Nephron (organoid): ENCODE data around the gene LAMA3.

Source experiments
- H3K27ac Mint-ChIP-seq, 3 experiments: 2 replicates each; pipeline ENCODE4 v1.8.0; 2020; ENCODE audit warnings: mixed read lengths in 3 of 3, mild to moderate bottlenecking in 2 of 3, moderate library complexity in 1 of 3
- H3K27me3 Mint-ChIP-seq: 2 replicates; pipeline ENCODE4 v1.8.0; 2021; ENCODE audit warnings: low read depth, mild to moderate bottlenecking, moderate library complexity, mixed read lengths
- H3K36me3 Mint-ChIP-seq: 2 replicates; pipeline ENCODE4 v1.8.0; 2020; ENCODE audit warnings: low read depth, mixed read lengths
- H3K4me1 Mint-ChIP-seq: 2 replicates; pipeline ENCODE4 v1.8.0; 2020; ENCODE audit warnings: mixed read lengths
- H3K4me3 Mint-ChIP-seq, 3 experiments: 2 replicates each; pipeline ENCODE4 v1.8.0; 2020; ENCODE audit warnings: mild to moderate bottlenecking in 3 of 3, mixed read lengths in 3 of 3, moderate library complexity in 2 of 3
- H3K9me3 Mint-ChIP-seq: 2 replicates; pipeline ENCODE4 v1.8.0; 2020; ENCODE audit warnings: mixed read lengths
- CTCF ChIP-seq, 3 experiments: fragments of 200-600 bp; sonication (generic); IDR thresholded peaks; one replicate each; pipeline ENCODE4 v1.5.0; 2021; ENCODE audit warnings: antibody characterized with exemption in 3 of 3; ENCODE audit not compliant: unreplicated experiment in 3 of 3

LAMA3 gene

DNA sequence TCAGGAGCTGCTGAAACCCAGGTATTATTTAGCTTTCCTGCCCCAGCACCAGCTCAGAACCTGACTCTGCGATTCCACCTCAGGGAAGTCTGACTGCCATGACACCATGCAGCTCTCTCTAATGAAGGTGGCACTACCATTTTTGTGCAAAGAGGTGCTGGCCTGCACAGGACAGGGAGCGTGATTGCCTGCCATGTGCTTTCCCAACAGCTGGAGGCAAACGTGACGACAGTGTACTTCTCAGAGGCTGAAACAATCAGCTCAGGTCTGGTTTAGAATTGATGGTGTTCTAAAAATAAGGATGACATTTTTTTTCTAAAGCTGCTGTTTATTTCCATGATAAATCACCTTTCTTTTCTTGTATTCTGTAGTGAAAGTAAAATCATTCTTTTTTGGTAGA, 250.1 kb downstream of the LAMA3 start:
- Mint-ChIP-seq H3K9me3 (no peaks in the 10 kb centered on the region), H3K27ac (no peak overlapping the region), H3K36me3 (no peaks in the 10 kb centered on the region), H3K27me3 (peaks cover 10% of the 10 kb centered on the region), H3K4me3 (no peak overlapping the region), H3K4me1 (no peaks in the 10 kb centered on the region)
- TF ChIP-seq CTCF (IDR thresholded peaks at IDR 0.05; ENCODE audit: unreplicated experiment in 3 of 3): no peak

DNA sequence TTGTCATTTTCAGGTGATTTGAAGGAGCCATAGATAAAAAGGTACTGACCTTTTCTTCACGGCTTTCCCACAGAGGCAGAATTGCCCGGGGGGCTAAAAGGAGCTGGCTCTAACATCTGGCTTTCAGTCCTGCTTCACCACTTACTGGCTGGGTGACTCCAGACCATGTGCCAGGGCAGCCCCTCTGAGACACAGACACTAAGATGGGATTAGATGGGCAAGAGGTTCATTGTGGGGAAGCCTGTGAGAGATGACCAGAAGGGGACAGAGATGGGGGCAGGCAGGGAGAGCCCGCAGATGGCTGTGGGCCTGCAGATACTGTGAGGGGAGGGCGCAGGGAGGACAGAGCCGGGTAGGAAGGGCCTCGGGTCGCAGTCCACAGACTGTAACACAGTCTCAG, 250.6 kb downstream of the LAMA3 start:
- no peaks in the 10 kb centered on the region for H3K4me1 Mint-ChIP-seq
- no peak overlapping the region for H3K4me3 Mint-ChIP-seq
- no peak for TF ChIP-seq CTCF (IDR thresholded peaks at IDR 0.05; ENCODE audit: unreplicated experiment in 3 of 3)
- H3K36me3 Mint-ChIP-seq: no peaks in the 10 kb centered on the region
- no peaks in the 10 kb centered on the region for H3K9me3 Mint-ChIP-seq
- H3K27me3 Mint-ChIP-seq: peaks cover 8% of the 10 kb centered on the region
- H3K27ac Mint-ChIP-seq: no peak overlapping the region

DNA sequence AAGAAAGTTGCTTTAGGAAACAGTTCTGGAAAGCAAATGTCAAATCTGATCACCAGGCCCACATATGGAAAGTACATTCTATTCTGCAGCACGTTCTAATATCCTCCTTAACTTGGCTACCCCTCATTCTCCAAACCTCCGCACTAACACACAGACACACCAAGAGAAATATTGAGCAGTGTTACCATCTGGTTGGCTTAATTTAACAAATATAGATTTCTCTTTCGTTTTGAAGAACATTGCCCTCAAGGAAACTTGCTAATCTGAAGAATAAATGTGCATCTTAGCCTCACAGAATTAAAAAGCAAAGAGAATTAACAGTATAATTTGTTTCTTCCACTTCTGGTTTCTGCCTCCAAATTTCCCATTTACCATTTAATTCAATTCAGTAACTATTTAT, 252.5 kb downstream of the LAMA3 start:
- peaks cover 4% of the 10 kb centered on the region for H3K27me3 Mint-ChIP-seq
- no peaks in the 10 kb centered on the region for H3K9me3 Mint-ChIP-seq
- no peaks in the 10 kb centered on the region for H3K4me1 Mint-ChIP-seq
- TF ChIP-seq CTCF (IDR thresholded peaks at IDR 0.05; ENCODE audit: unreplicated experiment in 3 of 3): no peak
- no peak overlapping the region for H3K4me3 Mint-ChIP-seq
- H3K27ac Mint-ChIP-seq: no peak overlapping the region
- H3K36me3 Mint-ChIP-seq: no peaks in the 10 kb centered on the region

DNA sequence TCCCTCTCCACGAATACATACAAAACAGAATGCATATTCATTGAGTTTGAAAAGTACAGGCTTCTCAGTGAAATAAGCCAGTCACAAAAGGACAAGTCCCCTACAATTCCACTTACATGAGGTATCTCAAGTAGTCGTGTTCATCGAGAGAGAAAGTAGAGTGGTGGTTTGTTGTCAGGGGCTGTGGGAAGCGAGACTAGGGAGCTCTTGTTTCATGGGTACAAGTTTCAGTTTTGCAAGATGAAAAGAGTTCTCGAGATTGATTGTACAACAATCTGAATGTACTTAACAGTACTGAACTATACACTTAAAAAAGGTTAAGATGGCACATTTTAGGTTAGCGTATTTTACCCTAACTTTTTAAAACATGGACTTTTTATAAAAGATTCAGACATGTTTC, 253.9 kb downstream of the LAMA3 start:
- Mint-ChIP-seq H3K4me3 (no peak overlapping the region), H3K4me1 (no peaks in the 10 kb centered on the region), H3K9me3 (no peaks in the 10 kb centered on the region), H3K27me3 (peaks cover 4% of the 10 kb centered on the region), H3K27ac (no peak overlapping the region), H3K36me3 (no peaks in the 10 kb centered on the region)
- no peak for TF ChIP-seq CTCF (IDR thresholded peaks at IDR 0.05; ENCODE audit: unreplicated experiment in 3 of 3)

DNA sequence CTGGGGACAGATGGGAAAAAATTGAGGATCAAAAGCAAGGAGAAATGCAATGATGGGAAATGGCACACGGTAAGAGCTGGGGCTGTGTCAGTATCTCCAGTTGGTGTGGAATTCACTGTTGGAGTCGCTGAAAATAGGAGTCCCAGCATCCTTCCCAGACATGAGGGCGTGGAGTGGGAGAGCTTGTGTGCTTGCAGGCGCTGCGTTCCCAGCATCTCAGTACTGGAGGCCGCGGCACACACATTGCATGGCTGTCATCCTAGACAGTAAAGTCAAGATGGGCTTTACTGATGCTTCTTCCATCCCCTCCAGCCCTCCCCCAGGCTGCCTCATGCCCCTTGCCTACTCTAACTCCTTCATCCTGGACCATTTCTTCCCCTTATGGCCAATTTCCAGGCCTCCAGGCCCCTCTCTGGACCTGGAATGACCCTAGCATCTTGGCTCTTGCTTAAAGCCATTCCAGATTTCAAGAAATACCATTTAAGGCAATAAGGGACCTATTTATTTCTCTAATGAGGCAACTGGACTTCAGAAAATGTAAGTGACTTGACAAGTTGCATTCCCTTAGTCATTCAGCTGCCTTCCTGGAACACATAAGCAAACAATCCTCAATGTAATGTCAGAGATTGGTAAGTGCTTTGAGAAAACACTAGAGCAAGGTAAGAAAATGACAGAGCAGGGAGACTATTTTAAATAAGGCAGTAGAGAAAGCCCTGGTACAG, 254.8 kb downstream of the LAMA3 start:
- H3K36me3 Mint-ChIP-seq: no peaks in the 10 kb centered on the region
- peaks cover 2% of the 10 kb centered on the region for H3K27me3 Mint-ChIP-seq
- H3K9me3 Mint-ChIP-seq: no peaks in the 10 kb centered on the region
- no peak overlapping the region for H3K27ac Mint-ChIP-seq
- H3K4me3 Mint-ChIP-seq: no peak overlapping the region
- no peaks in the 10 kb centered on the region for H3K4me1 Mint-ChIP-seq
- no peak for TF ChIP-seq CTCF (IDR thresholded peaks at IDR 0.05; ENCODE audit: unreplicated experiment in 3 of 3)

- Mint-ChIP-seq H3K36me3 (no peaks in the 10 kb centered on the region), H3K27me3 (peaks cover 6% of the 10 kb centered on the region), H3K4me3 (no peak overlapping the region), H3K4me1 (no peaks in the 10 kb centered on the region), H3K27ac (no peak overlapping the region), H3K9me3 (no peaks in the 10 kb centered on the region)
- no peak for TF ChIP-seq CTCF (IDR thresholded peaks at IDR 0.05; ENCODE audit: unreplicated experiment in 3 of 3)
Observed at GRCh38 chr18:23945416-23946079, 256.3 kb downstream of the LAMA3 start.
